ENCODE data around the gene PTBP3.

- TF ChIP-seq RCOR1 (IDR thresholded peaks at IDR 0.05; ENCODE audit: insufficient replicate concordance, low read length), result no peak
- no peak for TF ChIP-seq SMC3 (IDR thresholded peaks at IDR 0.05; ENCODE audit: low read depth, low read length)
- TF ChIP-seq FOS (IDR thresholded peaks at IDR 0.05; ENCODE audit: low read depth, low read length), result no peak
- TF ChIP-seq CTCF (conservative IDR thresholded peaks at IDR 0.05; ENCODE audit: low read depth, low read length), result no peak
- TF ChIP-seq RAD21 (IDR thresholded peaks at IDR 0.05; ENCODE audit: low read length), result no peak
- no peak for TF ChIP-seq POLR2A (IDR thresholded peaks at IDR 0.05; ENCODE audit: low read depth, low read length)
- no peak for TF ChIP-seq CHD1 (IDR thresholded peaks at IDR 0.05; ENCODE audit: low read depth, low read length)
Measured at GRCh38 chr9:112308588-112308987, 24.8 kb downstream of the PTBP3 start.

All from IMR-90 (cell line).